NK-92 treated with Interleukin-12 subunit alpha and Interleukin-12 subunit beta, amount 100 ng/mL, for 24 hours (cell line): ENCODE results near the gene AEBP1.

ENCODE experiments used
- DNase-seq: peaks from one replicate; lab custom pipeline; 2025; lab: John Stamatoyannopoulos, UW

Gene AEBP1

GRCh38 chr7:44104860-44105771, 971 bp downstream of the AEBP1 start:
- DNase-seq: no peak

GRCh38 chr7:44105832-44106231, 1.7 kb downstream of the AEBP1 start:
- DNase-seq: no peak

GRCh38 chr7:44106311-44107065, 2.3 kb downstream of the AEBP1 start:
- no peak for DNase-seq

GRCh38 chr7:44107116-44107960, 3.2 kb downstream of the AEBP1 start:
- DNase-seq: no peak

- no peak for DNase-seq
These were observed 4.0 kb downstream of the AEBP1 start for GRCh38 chr7:44107961-44108767.

- no peak for DNase-seq
These were observed 4.9 kb downstream of the AEBP1 start for GRCh38 chr7:44108768-44109750.

GRCh38 chr7:44109991-44110390, 5.8 kb downstream of the AEBP1 start:
- DNase-seq: no peak

- no peak for DNase-seq
These were observed 6.8 kb downstream of the AEBP1 start for GRCh38 chr7:44110719-44111635.

GRCh38 chr7:44111761-44112160, 7.6 kb downstream of the AEBP1 start:
- no peak for DNase-seq

GRCh38 chr7:44112231-44112996, 8.3 kb downstream of the AEBP1 start:
- DNase-seq: no peak

GRCh38 chr7:44112997-44113763, 9.0 kb downstream of the AEBP1 start:
- no peak for DNase-seq

- DNase-seq: no peak
These were observed 9.7 kb downstream of the AEBP1 start for GRCh38 chr7:44113764-44114354.

GRCh38 chr7:44114586-44115310, 10.6 kb downstream of the AEBP1 start:
- no peak for DNase-seq

GRCh38 chr7:44116087-44116788, 12.1 kb downstream of the AEBP1 start:
- no peak for DNase-seq

GRCh38 chr7:44116789-44117666, 12.9 kb downstream of the AEBP1 start:
- no peak for DNase-seq
